ENCODE data around the gene LONP1. TPM values are rescaled to one million over a fixed set of nuclear protein-coding genes. Genes with fewer than 3 reads are reported as not detected.

LONP1 gene
- total RNA-seq, 1 experiment from 2014 or later: 186 TPM

DNA sequence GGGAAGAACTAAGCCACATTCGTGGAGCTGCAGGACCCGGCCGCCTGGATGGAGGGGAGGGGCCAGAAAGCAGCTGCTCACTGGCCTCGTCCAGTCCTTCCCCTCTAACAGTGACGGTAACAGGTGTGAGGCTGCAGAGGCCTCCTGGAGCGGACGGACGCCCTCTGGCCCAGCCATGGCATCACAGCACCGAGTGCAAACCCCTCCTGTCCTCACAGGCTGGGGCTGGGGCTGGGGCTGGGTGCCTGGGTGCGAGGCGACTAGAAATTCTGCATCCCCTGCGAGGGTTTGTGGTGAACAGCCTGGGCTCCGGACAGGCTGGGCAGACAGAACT, 43.2 kb downstream of the LONP1 start:
- ChIA-PET CTCF (interaction anchor here (3.0 to 3.1 kb wide), 2 partner anchors 10 to 13 kb away, joined by 13 to 22 read pairs; partner anchors contain the start of gene RPL36), POLR2A (interaction anchor here (0.5 to 1.2 kb wide), 2 partner anchors 10 to 960 kb away, joined by 3 to 5 read pairs; no protein-coding TSS in a partner anchor)
- TF ChIP-seq SMAD3 (CRISPR knock-in tag; IDR thresholded peaks at IDR 0.05; ENCODE audit: borderline replicate concordance): no peak
- no peak for TF ChIP-seq E2F1 (CRISPR knock-in tag; IDR thresholded peaks at IDR 0.05)
- TF ChIP-seq SP1 (CRISPR knock-in tag; conservative IDR thresholded peaks at IDR 0.05): no peak
- no peak for TF ChIP-seq USF2 (CRISPR knock-in tag; IDR thresholded peaks at IDR 0.05)
- TF ChIP-seq ELF4 (CRISPR knock-in tag; IDR thresholded peaks at IDR 0.05; ENCODE audit: low read depth): no peak
- TF ChIP-seq ZNF138 (CRISPR knock-in tag; conservative IDR thresholded peaks at IDR 0.05): no peak
- TF ChIP-seq TEAD4 (CRISPR knock-in tag; IDR thresholded peaks at IDR 0.05): no peak
- TF ChIP-seq NR2C2 (CRISPR knock-in tag; IDR thresholded peaks at IDR 0.05): no peak
- no peak for TF ChIP-seq ETV6 (CRISPR knock-in tag; IDR thresholded peaks at IDR 0.05)
- peaks cover 9% of the 10 kb centered on the region for H3K27me3 Mint-ChIP-seq (ENCODE audit: low read depth)
- no peaks in the 10 kb centered on the region for H3K9me3 Mint-ChIP-seq
- no peak overlapping the region for H3K27ac Mint-ChIP-seq
- peaks cover 15% of the 10 kb centered on the region for H3K4me1 Mint-ChIP-seq
- no peaks in the 10 kb centered on the region for H3K36me3 Mint-ChIP-seq
- no peak for ATAC-seq
- no peak overlapping the region for H3K4me3 Mint-ChIP-seq
- DNase-seq (ENCODE audit: low spot score): no peak

GRCh38 chr19:5676105-5676771, 43.7 kb downstream of the LONP1 start:
- TF ChIP-seq AFF4 (CRISPR knock-in tag; IDR thresholded peaks at IDR 0.05; ENCODE audit: borderline replicate concordance) (no peak), NR3C1 (CRISPR knock-in tag; conservative IDR thresholded peaks at IDR 0.05; ENCODE audit: low read depth) (no peak)
- TF ChIP-seq, protein P1, sequence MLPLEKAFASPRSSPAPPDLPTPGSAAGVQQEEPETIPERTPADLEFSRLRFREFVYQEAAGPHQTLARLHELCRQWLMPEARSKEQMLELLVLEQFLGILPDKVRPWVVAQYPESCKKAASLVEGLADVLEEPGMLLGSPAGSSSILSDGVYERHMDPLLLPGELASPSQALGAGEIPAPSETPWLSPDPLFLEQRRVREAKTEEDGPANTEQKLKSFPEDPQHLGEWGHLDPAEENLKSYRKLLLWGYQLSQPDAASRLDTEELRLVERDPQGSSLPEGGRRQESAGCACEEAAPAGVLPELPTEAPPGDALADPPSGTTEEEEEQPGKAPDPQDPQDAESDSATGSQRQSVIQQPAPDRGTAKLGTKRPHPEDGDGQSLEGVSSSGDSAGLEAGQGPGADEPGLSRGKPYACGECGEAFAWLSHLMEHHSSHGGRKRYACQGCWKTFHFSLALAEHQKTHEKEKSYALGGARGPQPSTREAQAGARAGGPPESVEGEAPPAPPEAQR (CRISPR knock-in tag; IDR thresholded peaks at IDR 0.05): no peak
- POLR2A ChIA-PET: interaction anchor here (1.2 kb wide), 1 partner anchor 11 kb away, joined by 5 read pairs; no protein-coding TSS in a partner anchor
- peaks cover 4% of the 10 kb centered on the region for H3K27me3 Mint-ChIP-seq (ENCODE audit: low read depth)
- H3K27ac Mint-ChIP-seq: no peak overlapping the region
- no peaks in the 10 kb centered on the region for H3K36me3 Mint-ChIP-seq
- DNase-seq (ENCODE audit: low spot score) (no peak), ATAC-seq (no peak)
- no peaks in the 10 kb centered on the region for H3K9me3 Mint-ChIP-seq
- H3K4me3 Mint-ChIP-seq: no peak overlapping the region
- H3K4me1 Mint-ChIP-seq: peaks cover 10% of the 10 kb centered on the region
- CTCF ChIA-PET: interaction anchor here (3.0 to 3.1 kb wide), 2 partner anchors 11 to 13 kb away, joined by 13 to 22 read pairs; partner anchors contain the start of gene RPL36

DNA sequence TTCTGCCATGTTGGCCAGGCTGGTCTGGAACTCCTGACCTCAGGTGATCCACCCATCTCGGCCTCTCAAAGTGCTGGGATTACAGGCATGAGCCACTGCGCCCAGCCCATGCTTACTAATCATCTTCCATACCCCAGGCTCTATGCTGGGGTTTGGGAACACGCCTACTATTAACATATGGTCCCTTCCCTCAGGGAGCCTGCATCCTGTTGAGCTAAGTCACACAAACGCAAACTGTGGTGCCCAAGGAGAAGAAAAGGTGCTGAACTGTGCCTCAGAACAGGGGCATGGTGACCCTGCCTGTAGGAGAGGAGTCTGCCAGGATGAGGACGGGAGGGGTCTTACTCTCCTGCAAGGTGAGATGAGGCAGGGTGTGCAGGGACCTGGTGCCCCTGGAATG, 45.2 kb downstream of the LONP1 start:
- DNase-seq (ENCODE audit: low spot score) (no peak), ATAC-seq (no peak)
- POLR2A ChIA-PET: no interaction called here
- Mint-ChIP-seq H3K4me1 (peaks cover 9% of the 10 kb centered on the region), H3K27ac (peak overlapping the region; percentile 74; the same call in 1 of the 2 replicates), H3K36me3 (peaks cover 4% of the 10 kb centered on the region; the same call in 1 of the 2 replicates), H3K4me3 (no peak overlapping the region), H3K9me3 (no peaks in the 10 kb centered on the region), H3K27me3 (ENCODE audit: low read depth) (no peaks in the 10 kb centered on the region)
- CTCF ChIA-PET: interaction anchor here (3.1 kb wide), 1 partner anchor 12 kb away, joined by 22 read pairs; no protein-coding TSS in a partner anchor
- TF ChIP-seq GRHL2 (CRISPR knock-in tag; IDR thresholded peaks at IDR 0.05; ENCODE audit: insufficient replicate concordance, severe bottlenecking) (no peak), ZNF232 (CRISPR knock-in tag; IDR thresholded peaks at IDR 0.05) (no peak), NR1H2 (CRISPR knock-in tag; IDR thresholded peaks at IDR 0.05) (no peak), OVOL2 (CRISPR knock-in tag; IDR thresholded peaks at IDR 0.05; ENCODE audit: borderline replicate concordance) (no peak), ESRRA (CRISPR knock-in tag; IDR thresholded peaks at IDR 0.05; ENCODE audit: borderline replicate concordance) (no peak), NFATC4 (CRISPR knock-in tag; IDR thresholded peaks at IDR 0.05) (no peak), CBFB (CRISPR knock-in tag; IDR thresholded peaks at IDR 0.05; ENCODE audit: low read depth) (no peak), USF2 (CRISPR knock-in tag; IDR thresholded peaks at IDR 0.05) (no peak), ZNF423 (CRISPR knock-in tag; IDR thresholded peaks at IDR 0.05) (no peak), RELA (CRISPR knock-in tag; IDR thresholded peaks at IDR 0.05; ENCODE audit: borderline replicate concordance) (no peak)
- TF ChIP-seq, protein P2, sequence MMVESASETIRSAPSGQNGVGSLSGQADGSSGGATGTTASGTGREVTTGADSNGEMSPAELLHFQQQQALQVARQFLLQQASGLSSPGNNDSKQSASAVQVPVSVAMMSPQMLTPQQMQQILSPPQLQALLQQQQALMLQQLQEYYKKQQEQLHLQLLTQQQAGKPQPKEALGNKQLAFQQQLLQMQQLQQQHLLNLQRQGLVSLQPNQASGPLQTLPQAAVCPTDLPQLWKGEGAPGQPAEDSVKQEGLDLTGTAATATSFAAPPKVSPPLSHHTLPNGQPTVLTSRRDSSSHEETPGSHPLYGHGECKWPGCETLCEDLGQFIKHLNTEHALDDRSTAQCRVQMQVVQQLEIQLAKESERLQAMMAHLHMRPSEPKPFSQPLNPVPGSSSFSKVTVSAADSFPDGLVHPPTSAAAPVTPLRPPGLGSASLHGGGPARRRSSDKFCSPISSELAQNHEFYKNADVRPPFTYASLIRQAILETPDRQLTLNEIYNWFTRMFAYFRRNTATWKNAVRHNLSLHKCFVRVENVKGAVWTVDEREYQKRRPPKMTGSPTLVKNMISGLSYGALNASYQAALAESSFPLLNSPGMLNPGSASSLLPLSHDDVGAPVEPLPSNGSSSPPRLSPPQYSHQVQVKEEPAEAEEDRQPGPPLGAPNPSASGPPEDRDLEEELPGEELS (CRISPR knock-in tag; IDR thresholded peaks at IDR 0.05): no peak

All from WTC11 (cell line).